SK-N-SH (cell line): ENCODE results near the gene ZDHHC7. TPM values are rescaled to one million over a fixed set of nuclear protein-coding genes. Genes with fewer than 3 reads are reported as not detected.

Experiments used
- CTCF ChIA-PET: fragments of 300-600, 350-600 bp; formaldehyde crosslinking; extraction: SDS; loops from one replicate; lab custom pipeline; 2021; lab: Yijun Ruan, JAX
- POLR2A ChIA-PET: fragments of 350-600 bp; sonication (Branson Sonifier 250); formaldehyde crosslinking; extraction: SDS; loops from one replicate; lab custom pipeline; 2020; ENCODE audit warnings: antibody characterized with exemption, inconsistent platforms; lab: Yijun Ruan, JAX
- DNase-seq: peaks from one replicate; pipeline ENCODE4 v3.0.0; 2012
- H2AFZ ChIP-seq: fragments of 200-600 bp; sonication (generic); 2 replicates; pipeline ENCODE4 v1.8.1; 2016; ENCODE audit warnings: antibody characterized with exemption, mild to moderate bottlenecking, low read depth
- H3F3A ChIP-seq: fragments of 200-600 bp; sonication (generic); replicated peaks from 2 replicates; pipeline ENCODE3; 2016; ENCODE audit warnings: antibody characterized with exemption, mild to moderate bottlenecking; ENCODE audit not compliant: insufficient read depth
- H3K27ac ChIP-seq, 2 experiments: fragments of 200-500 bp in 1 of 2; fragments of 200-600 bp in 1 of 2; sonication (Bioruptor generic) in 1 of 2; sonication (generic), shearing (Covaris generic) in 1 of 2; 2 replicates each; pipeline versions ENCODE4 v1.5.1 to v1.6.1; 2014 to 2016; ENCODE audit warnings: low read depth in 2 of 2, inconsistent platforms in 1 of 2, low read length in 1 of 2, mild to moderate bottlenecking in 1 of 2, mixed read lengths in 1 of 2
- H3K27me3 ChIP-seq: fragments of 200-600 bp; sonication (generic), shearing (Covaris generic); 2 replicates; pipeline ENCODE4 v1.6.1; 2016; ENCODE audit warnings: mixed run types; ENCODE audit not compliant: insufficient read depth
- H3K36me3 ChIP-seq, 2 experiments: fragments of 200-500 bp in 1 of 2; fragments of 200-600 bp in 1 of 2; sonication (Bioruptor generic) in 1 of 2; sonication (generic) in 1 of 2; replicated peaks in 1 of 2; 2 replicates each; pipeline versions ENCODE3 to v1.5.1; 2014 to 2016; ENCODE audit warnings: low read length in 1 of 2, mild to moderate bottlenecking in 1 of 2; ENCODE audit not compliant: insufficient read depth in 2 of 2, control insufficient read depth in 1 of 2
- H3K4me1 ChIP-seq, 2 experiments: fragments of 200-500 bp in 1 of 2; fragments of 200-600 bp in 1 of 2; sonication (Bioruptor generic) in 1 of 2; sonication (generic), shearing (Covaris generic) in 1 of 2; 2 replicates each; pipeline versions ENCODE4 v1.5.1 to v1.6.1; 2014 to 2016; ENCODE audit warnings: low read depth in 1 of 2, low read length in 1 of 2, mixed run types in 1 of 2; ENCODE audit not compliant: insufficient read depth in 2 of 2, control insufficient read depth in 1 of 2
- H3K4me2 ChIP-seq: fragments of 200-600 bp; sonication (generic), shearing (Covaris generic); 2 replicates; pipeline ENCODE4 v1.6.1; 2017; ENCODE audit warnings: mixed run types
- H3K4me3 ChIP-seq, 2 experiments: fragments of 200-500 bp in 1 of 2; fragments of 200-600 bp in 1 of 2; sonication (Bioruptor generic) in 1 of 2; sonication (generic), shearing (Covaris generic) in 1 of 2; 2 replicates each; pipeline versions ENCODE4 v1.5.1 to v1.8.1; 2014 to 2016; ENCODE audit warnings: low read depth in 2 of 2, inconsistent platforms in 1 of 2, low read length in 1 of 2, mild to moderate bottlenecking in 1 of 2, mixed read lengths in 1 of 2, moderate library complexity in 1 of 2
- H3K79me2 ChIP-seq: fragments of 200-600 bp; sonication (generic); 2 replicates; pipeline ENCODE4 v1.8.1; 2017; ENCODE audit warnings: mild to moderate bottlenecking; ENCODE audit not compliant: insufficient read depth
- H3K9ac ChIP-seq: fragments of 200-600 bp; sonication (generic); 2 replicates; pipeline ENCODE4 v1.6.1; 2017; ENCODE audit warnings: mixed run types
- H3K9me2 ChIP-seq: fragments of 200-600 bp; sonication (generic); 2 replicates; pipeline ENCODE4 v1.6.1; 2017; ENCODE audit warnings: mixed run types
- H3K9me3 ChIP-seq: fragments of 200-600 bp; sonication (generic); 2 replicates; pipeline ENCODE4 v1.6.1; 2017; ENCODE audit warnings: mixed run types, mild to moderate bottlenecking, moderate library complexity
- H4K20me1 ChIP-seq: fragments of 200-600 bp; sonication (generic); 2 replicates; pipeline ENCODE4 v1.6.1; 2017; ENCODE audit warnings: mild to moderate bottlenecking, mixed run types; ENCODE audit not compliant: insufficient read depth
- EP300 ChIP-seq, 2 experiments: IDR thresholded peaks; 2 replicates each; pipeline versions ENCODE4 v1.4.0 to v1.6.1; 2012; ENCODE audit warnings: borderline replicate concordance in 1 of 2, low read depth in 1 of 2, low read length in 1 of 2
- EZH2phosphoT487 ChIP-seq: fragments of 200-600 bp; sonication (generic); IDR thresholded peaks from 2 replicates; pipeline ENCODE4 v1.6.1; 2017; ENCODE audit warnings: low read depth, mixed run types, mild to moderate bottlenecking, antibody characterized with exemption, moderate library complexity, borderline replicate concordance
- FOSL2 ChIP-seq: IDR thresholded peaks from 2 replicates; pipeline ENCODE4 v1.4.0; 2012; ENCODE audit warnings: low read depth, mild to moderate bottlenecking, moderate library complexity, borderline replicate concordance
- FOXJ3 ChIP-seq: sonication (generic); formaldehyde crosslinking; IDR thresholded peaks from 2 replicates; pipeline ENCODE4 v1.5.1; 2020; ENCODE audit warnings: mild to moderate bottlenecking, missing genetic modification reagents
- FOXM1 ChIP-seq: IDR thresholded peaks from 2 replicates; pipeline ENCODE4 v1.4.0; 2012; ENCODE audit warnings: low read depth, mild to moderate bottlenecking
- GABPA ChIP-seq: IDR thresholded peaks from 2 replicates; pipeline ENCODE4 v1.4.0; 2012; ENCODE audit warnings: low read depth, mild to moderate bottlenecking
- GATA2 ChIP-seq: sonication (generic); formaldehyde crosslinking; IDR thresholded peaks from 2 replicates; pipeline ENCODE4 v1.5.0; 2020; ENCODE audit warnings: mild to moderate bottlenecking, missing genetic modification reagents
- JUND ChIP-seq: IDR thresholded peaks from 2 replicates; pipeline ENCODE4 v1.4.0; 2012
- PBX3 ChIP-seq: IDR thresholded peaks from 2 replicates; pipeline ENCODE4; 2012
- TCF12 ChIP-seq: IDR thresholded peaks from 2 replicates; pipeline ENCODE4 v1.4.0; 2012
- WGBS: methylation state at CpG from one replicate; pipeline ENCODE4 v1.1.6; 2017; ENCODE audit warnings: low lambda C conversion rate; 5-methylcytosine and 5-hydroxymethylcytosine counted together
- polyA plus RNA-seq, 3 experiments: library from polyadenylated mRNA; depleted of rRNA; stranded (reverse); fragments of >200 nt; gene quantifications; 2 replicates each; pipeline ENCODE4 v1.2.3, GENCODE V29; 2012
- TF ChIP-seq, protein P1 (sequence below): IDR thresholded peaks from 2 replicates; pipeline ENCODE4 v1.4.0; 2012; ENCODE audit warnings: low read depth, borderline replicate concordance
- TF ChIP-seq, protein P2 (sequence below): fragments of 150-350 bp; IDR thresholded peaks from 2 replicates; pipeline ENCODE4 v1.6.1; 2016; ENCODE audit warnings: mild to moderate bottlenecking, low read depth, low read length
- TF ChIP-seq, protein P3 (sequence below): fragments of 150-350 bp; IDR thresholded peaks from 2 replicates; pipeline ENCODE4 v1.6.1; 2017; ENCODE audit warnings: antibody characterized with exemption, low read length, low read depth, borderline replicate concordance

Gene ZDHHC7
- polyA plus RNA-seq, 1 of the 3 experiments (the other 2 are of a cell fraction): 114 TPM

GRCh38 chr16:84931506-84931905 lies 79.8 kb downstream of the ZDHHC7 start:
- Histone ChIP-seq H4K20me1 (no peaks in the 10 kb centered on the region), H2AFZ (no peak overlapping the region), H3K9me2 (no peaks in the 10 kb centered on the region)
- TF ChIP-seq PBX3 (no peak), TCF12 (no peak), EZH2phosphoT487 (no peak), FOSL2 (no peak), JUND (no peak), FOXM1 (no peak), GABPA (no peak), FOXJ3 (no peak), EP300 (IDR thresholded peaks at IDR 0.05; ENCODE audit: borderline replicate concordance in 1 of 2, low read depth in 1 of 2, low read length in 1 of 2) (no peak), GATA2 (CRISPR knock-in tag) (no peak)
- TF ChIP-seq, protein P1, sequence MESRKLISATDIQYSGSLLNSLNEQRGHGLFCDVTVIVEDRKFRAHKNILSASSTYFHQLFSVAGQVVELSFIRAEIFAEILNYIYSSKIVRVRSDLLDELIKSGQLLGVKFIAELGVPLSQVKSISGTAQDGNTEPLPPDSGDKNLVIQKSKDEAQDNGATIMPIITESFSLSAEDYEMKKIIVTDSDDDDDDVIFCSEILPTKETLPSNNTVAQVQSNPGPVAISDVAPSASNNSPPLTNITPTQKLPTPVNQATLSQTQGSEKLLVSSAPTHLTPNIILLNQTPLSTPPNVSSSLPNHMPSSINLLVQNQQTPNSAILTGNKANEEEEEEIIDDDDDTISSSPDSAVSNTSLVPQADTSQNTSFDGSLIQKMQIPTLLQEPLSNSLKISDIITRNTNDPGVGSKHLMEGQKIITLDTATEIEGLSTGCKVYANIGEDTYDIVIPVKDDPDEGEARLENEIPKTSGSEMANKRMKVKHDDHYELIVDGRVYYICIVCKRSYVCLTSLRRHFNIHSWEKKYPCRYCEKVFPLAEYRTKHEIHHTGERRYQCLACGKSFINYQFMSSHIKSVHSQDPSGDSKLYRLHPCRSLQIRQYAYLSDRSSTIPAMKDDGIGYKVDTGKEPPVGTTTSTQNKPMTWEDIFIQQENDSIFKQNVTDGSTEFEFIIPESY: no peak
- TF ChIP-seq, protein P2, sequence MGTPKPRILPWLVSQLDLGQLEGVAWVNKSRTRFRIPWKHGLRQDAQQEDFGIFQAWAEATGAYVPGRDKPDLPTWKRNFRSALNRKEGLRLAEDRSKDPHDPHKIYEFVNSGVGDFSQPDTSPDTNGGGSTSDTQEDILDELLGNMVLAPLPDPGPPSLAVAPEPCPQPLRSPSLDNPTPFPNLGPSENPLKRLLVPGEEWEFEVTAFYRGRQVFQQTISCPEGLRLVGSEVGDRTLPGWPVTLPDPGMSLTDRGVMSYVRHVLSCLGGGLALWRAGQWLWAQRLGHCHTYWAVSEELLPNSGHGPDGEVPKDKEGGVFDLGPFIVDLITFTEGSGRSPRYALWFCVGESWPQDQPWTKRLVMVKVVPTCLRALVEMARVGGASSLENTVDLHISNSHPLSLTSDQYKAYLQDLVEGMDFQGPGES: no peak
- TF ChIP-seq, protein P3, sequence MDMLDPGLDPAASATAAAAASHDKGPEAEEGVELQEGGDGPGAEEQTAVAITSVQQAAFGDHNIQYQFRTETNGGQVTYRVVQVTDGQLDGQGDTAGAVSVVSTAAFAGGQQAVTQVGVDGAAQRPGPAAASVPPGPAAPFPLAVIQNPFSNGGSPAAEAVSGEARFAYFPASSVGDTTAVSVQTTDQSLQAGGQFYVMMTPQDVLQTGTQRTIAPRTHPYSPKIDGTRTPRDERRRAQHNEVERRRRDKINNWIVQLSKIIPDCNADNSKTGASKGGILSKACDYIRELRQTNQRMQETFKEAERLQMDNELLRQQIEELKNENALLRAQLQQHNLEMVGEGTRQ: no peak
- TF ChIP-seq, all 33 proteins: peak for 0
- H3K4me1 ChIP-seq: peaks cover 0 to 11% of the 10 kb centered on the region in 2 experiments; a peak in 1 of 4 replicates
- H3K9ac ChIP-seq: no peak overlapping the region
- no peak overlapping the region for H3K27ac ChIP-seq
- 65% methylated on average over 3 of the region's 8 CpGs for WGBS
- POLR2A ChIA-PET: no interaction called here
- H3K9me3 ChIP-seq: no peaks in the 10 kb centered on the region
- no peak overlapping the region for H3K4me2 ChIP-seq
- no peaks in the 10 kb centered on the region for H3K36me3 ChIP-seq
- H3K4me3 ChIP-seq: no peak overlapping the region
- CTCF ChIA-PET: interaction anchor here (1.3 to 4.6 kb wide), 6 partner anchors 21 to 205 kb away, joined by 4 to 26 read pairs (median 6); no protein-coding TSS in a partner anchor
- no peak for DNase-seq
- no peaks in the 10 kb centered on the region for H3F3A ChIP-seq
- no peaks in the 10 kb centered on the region for H3K79me2 ChIP-seq
- H3K27me3 ChIP-seq: no peaks in the 10 kb centered on the region
